Fibroblast of peridontal ligament (primary cell): Measurements from ENCODE around the gene HOXB4.

Source experiments
- DNase-seq: peaks from one replicate; pipeline ENCODE4 v3.0.0-alpha.2; 2010; ENCODE audit errors: extremely low read depth

Gene HOXB4

DNA sequence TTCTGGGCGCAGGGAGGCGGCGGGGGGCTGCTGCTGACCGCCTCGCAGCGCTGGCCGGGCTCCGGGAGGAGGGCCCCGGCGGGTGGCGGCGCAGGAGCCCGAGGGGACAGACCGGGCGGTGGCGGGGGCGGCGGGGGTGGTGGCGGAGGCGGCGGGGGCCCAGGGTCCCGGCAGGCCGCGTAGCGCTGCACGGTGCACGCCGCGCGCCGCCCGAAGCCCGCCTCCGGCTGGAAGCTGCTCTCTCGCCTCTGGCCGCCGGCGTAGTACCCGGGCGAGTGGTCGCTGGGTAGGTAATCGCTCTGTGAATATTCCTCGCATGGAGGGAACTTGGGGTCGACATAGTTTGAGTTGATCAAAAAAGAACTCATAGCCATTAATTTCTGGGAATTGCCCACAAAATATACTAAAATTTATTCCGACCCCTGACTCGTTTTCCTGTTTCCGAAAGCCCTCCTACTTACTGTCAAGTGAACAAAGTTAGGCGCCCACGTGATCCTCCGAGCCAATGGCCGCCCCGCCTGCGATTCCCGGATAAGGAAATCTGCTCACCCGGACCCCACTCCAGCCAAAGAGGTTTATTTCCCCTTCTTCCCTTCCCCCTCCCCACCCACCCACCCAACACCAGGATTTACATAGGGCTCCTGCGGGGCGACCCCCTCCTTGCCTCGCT is at the start of gene HOXB4:
HOXB4 (minus strand) TSS at position 405 of the 670 bp plus-strand sequence; CDS start at position 374, 31 bp downstream.
- DNase-seq: no peak

DNA sequence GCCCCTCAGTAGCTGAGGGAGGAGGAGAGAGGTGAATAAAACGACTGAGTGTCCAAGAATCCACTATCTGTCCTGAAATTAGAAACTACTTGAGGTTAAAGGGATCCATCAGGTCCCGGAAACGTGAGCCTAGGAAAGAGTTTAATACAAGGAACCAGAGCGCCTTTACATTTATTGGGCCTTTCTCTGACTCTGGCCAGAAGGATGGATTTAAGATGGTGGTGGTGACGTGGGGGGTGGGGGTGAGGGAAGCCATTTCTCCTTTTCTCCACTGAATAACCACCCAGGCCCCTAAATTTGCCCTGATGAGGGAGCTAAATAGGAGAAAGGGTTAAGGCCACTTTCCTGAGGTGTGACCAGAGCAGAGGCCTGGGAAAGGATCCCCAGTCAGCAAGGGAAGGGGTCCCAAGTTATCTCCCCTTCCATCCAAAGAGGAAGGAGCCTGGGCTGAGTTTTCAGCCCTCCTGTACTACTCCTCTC is 49.0 kb upstream of the HOXB4 start:
- no peak for DNase-seq

DNA sequence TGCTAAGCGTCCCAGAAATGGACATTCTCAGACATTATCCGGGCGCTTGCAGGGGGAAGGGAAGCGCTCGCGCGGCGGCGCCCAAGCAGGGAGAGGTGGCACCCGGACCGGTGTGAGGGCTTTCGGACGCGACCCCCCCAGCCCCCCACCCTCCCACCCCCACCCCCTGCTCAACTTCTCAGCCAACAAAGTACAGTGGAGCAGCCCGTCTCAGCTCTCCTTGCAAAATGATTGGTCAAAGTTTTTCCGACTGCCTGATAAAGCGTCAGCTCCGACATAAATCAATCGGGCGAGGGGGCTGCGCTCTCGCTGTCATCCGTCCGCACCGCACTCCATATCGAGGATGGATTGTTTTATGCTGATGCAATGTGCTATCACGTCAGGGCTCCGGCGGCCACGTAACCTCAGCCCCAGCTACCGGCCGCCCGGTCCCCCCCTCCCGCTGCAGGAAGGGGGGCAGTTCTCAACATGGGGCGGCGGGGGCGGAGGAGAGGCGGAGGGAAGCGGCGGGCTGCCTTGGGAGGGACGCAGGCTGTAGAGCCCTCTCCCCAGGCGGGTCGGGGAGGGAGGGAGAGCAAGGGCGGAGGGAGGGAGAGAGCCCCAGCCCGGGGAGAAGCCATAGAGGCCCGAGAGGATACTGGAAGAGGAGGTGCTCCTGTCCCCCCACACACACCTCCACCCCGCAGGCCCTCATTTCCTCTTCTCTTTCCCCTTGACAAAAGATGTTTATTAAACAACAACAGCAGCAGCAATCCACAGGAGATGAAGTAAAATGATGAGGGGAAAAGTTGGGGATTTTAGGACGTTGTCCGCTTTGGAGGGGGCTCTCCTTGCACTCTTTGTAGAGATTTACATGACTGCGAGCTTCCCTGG is 48.3 kb upstream of the HOXB4 start, which contains the start of gene HOXB9:
HOXB9 (minus strand) TSS at position 114 of the 873 bp plus-strand sequence; CDS start at position 25, 89 bp downstream.
- no peak for DNase-seq

- DNase-seq: no peak
Measured at GRCh38 chr17:48625495-48626244, 47.5 kb upstream of the HOXB4 start.

- no peak for DNase-seq
Measured at GRCh38 chr17:48624544-48625494, 46.7 kb upstream of the HOXB4 start.

- no peak for DNase-seq
Measured at GRCh38 chr17:48624118-48624517, 46.0 kb upstream of the HOXB4 start.

DNA sequence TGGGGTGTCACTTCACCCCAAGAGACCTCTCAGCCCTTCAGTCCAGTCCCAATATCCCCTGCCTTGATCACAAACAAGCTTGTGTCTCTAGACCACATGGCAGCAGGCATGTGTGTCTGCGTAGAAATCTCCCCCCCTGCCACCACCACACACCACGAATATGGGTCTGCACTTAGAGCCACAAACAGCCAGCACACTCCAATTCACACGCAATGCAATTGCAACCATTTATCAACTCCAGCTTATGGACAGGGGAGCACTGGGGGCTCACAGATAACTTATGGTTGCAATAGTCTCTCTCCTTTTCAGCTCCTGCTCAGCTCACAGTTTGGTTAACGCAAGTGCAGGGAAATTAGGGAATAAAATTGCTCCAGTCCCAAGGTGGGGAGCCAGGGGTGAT is 45.4 kb upstream of the HOXB4 start:
- DNase-seq: no peak

GRCh38 chr17:48622857-48623256 is 44.7 kb upstream of the HOXB4 start:
- no peak for DNase-seq

- no peak for DNase-seq
Measured at GRCh38 chr17:48621410-48622392, 43.6 kb upstream of the HOXB4 start.

DNA sequence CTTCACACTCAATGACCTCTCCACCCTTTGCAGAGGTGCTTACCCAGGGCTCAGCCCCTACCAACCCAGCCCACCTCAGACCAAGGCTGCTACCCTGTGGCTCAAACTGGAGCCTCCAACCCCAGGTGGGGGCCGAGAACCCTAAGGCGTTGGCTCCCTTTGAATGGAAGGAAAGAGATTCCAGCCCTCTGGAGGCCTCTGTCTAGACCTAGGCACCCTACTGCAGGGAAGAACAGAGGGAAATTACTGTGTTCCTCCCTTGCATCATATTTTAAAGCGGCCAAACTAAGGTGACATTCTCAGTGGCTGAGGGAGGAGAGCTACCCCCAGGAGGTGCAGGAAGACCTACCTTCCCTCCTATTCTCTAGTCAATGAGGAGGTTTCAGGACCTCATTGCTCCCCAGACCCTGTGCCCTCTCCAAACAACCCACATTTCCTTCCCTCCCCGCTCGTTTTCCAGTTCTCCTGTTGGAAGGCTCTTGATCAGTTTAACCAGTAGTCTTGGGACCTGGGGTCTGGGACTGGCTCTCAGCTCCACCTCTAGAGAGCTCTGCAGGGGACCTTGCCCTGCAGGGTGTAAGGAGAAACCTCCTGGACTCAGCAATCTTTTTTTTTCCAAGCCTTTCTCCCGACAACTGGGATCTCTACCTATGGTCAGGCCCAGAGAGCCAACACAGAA is 42.5 kb upstream of the HOXB4 start:
- no peak for DNase-seq

GRCh38 chr17:48619826-48620449 is 41.8 kb upstream of the HOXB4 start:
- no peak for DNase-seq

DNA sequence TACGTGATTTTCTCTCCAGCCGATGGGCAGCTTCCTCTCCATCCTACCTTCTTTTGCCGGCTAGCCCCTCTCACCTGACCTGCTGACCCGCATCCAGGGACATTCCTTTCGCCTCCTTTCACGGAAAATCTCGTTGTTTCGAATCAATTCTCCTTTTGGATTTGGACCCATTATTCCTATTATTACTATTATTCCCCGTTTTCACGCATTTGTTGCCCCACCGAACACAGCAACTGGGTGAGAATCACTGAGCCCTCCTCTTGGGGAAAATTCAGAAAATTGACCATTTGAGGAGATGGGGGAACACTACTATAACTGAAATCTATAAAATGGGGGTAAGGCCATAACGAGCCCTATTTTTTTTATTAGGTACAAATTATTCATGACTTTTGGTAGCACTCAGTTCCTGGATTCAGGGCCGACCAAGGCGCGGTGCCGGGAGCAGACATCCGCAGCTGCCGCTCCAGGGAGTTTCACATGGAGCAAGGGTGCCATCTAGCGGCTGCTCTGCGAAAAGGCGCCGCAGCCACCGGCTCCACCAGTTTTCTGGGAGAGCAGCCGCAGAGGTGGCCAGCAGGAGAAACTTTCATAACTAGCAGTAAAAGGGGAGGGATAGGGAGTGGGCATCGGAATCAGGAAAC is 40.2 kb upstream of the HOXB4 start:
- DNase-seq: peak; percentile 75

- no peak for DNase-seq
Measured at GRCh38 chr17:48617471-48618255, 39.5 kb upstream of the HOXB4 start.

GRCh38 chr17:48616717-48617470 is 38.7 kb upstream of the HOXB4 start:
- DNase-seq: no peak

DNA sequence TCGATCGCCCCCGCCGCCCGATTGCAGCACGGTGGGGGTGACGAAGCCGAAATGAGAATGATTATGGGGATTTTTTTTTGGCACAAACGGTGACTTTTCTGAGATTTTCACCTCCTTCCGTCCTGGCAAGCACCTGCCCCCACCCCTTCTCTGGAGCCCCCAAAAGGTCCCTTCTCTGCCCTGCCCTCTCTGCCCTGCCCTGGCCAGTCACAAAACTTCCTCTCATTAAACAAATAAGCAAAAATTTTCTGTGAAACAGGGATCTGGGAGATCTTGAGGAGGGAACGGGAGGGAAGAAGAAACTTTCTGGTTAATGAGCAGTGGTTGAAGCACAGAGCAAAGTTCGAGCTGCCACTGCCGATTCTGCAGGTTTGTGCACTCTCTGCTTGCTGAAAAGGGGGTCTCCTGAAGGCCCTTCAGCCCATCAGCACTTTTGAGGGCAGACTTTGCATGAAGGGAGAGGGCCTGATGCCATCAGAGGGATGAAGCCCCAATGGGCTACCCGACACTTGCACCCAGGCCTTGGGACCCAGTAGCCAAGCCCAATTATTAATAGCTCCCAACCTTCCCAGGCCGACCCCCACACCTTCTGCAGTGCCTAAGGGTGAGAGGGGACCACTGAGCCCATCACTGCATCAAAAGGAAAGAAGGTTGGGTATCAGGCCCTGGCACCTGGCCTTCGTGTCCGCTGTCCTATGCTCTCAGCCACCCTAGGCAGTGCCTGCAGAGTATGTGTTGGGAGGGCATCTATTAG is 38.0 kb upstream of the HOXB4 start:
- no peak for DNase-seq
